Measurements from ENCODE around the gene PDZD7. TPM values are rescaled to one million over a fixed set of nuclear protein-coding genes. Genes with fewer than 3 reads are reported as not detected.
A peak's percentile ranks its signal among the peaks of the same experiment; 100 is the strongest.

The PDZD7 gene
- total RNA-seq, 1 donor from 2014 or later = 0.27 TPM

DNA sequence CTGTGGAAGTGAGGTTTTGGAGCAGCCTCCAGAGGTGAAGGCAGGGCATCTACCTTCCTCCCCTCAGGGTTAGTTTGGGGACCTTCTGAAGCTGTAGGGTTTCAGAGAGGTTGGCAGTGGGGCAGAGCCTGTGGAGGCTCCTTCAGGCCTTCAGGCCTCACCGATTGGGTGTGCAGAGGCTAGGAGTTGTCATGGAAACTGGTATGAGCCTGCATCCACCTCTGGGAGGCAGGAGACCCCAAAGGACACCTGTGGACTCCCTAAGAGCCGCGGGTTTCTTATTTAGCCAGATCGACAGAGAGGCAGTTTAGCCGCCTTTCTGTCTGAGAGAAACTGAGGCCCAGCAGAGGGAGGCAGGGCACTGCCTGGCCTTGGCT is 29.3 kb downstream of the PDZD7 start:
- no peak for TF ChIP-seq CTCF (IDR thresholded peaks at IDR 0.05; ENCODE audit: borderline replicate concordance)
- Histone ChIP-seq H3K4me3 (peak overlapping the region; percentile 96), H3K27ac (replicated peaks) (peak overlapping the region; percentile 100), H3K4me1 (peaks cover 95% of the 10 kb centered on the region), H3K27me3 (ENCODE audit: low read depth) (no peaks in the 10 kb centered on the region), H3K36me3 (peaks cover 41% of the 10 kb centered on the region), H3K9me3 (replicated peaks) (no peaks in the 10 kb centered on the region)
- no peak for DNase-seq
- intact Hi-C loops (cut with micrococcal nuclease) = no loop called here

- peak; percentile 91 for DNase-seq
- H3K36me3 ChIP-seq = peaks cover 36% of the 10 kb centered on the region
- TF ChIP-seq CTCF (IDR thresholded peaks at IDR 0.05; ENCODE audit: borderline replicate concordance) = no peak
- intact Hi-C loops (cut with micrococcal nuclease) = no loop called here
- peak overlapping the region; percentile 96 for H3K4me3 ChIP-seq
- H3K27ac ChIP-seq (replicated peaks) = peak overlapping the region; percentile 100
- no peaks in the 10 kb centered on the region for H3K27me3 ChIP-seq (ENCODE audit: low read depth)
- H3K9me3 ChIP-seq (replicated peaks) = no peaks in the 10 kb centered on the region
- peaks cover 95% of the 10 kb centered on the region for H3K4me1 ChIP-seq
These were observed 29.8 kb downstream of the PDZD7 start for GRCh38 chr10:101000915-101001658.

- no peak for TF ChIP-seq CTCF (IDR thresholded peaks at IDR 0.05; ENCODE audit: borderline replicate concordance)
- no peak for DNase-seq
- H3K36me3 ChIP-seq = peaks cover 28% of the 10 kb centered on the region
- intact Hi-C loops (cut with micrococcal nuclease) = no loop called here
- H3K27me3 ChIP-seq (ENCODE audit: low read depth) = no peaks in the 10 kb centered on the region
- peaks cover 89% of the 10 kb centered on the region for H3K4me1 ChIP-seq
- peak overlapping the region; percentile 100 for H3K27ac ChIP-seq (replicated peaks)
- no peaks in the 10 kb centered on the region for H3K9me3 ChIP-seq (replicated peaks)
- peak overlapping the region; percentile 96 for H3K4me3 ChIP-seq
These were observed 30.6 kb downstream of the PDZD7 start for GRCh38 chr10:101000127-101000914.

DNA sequence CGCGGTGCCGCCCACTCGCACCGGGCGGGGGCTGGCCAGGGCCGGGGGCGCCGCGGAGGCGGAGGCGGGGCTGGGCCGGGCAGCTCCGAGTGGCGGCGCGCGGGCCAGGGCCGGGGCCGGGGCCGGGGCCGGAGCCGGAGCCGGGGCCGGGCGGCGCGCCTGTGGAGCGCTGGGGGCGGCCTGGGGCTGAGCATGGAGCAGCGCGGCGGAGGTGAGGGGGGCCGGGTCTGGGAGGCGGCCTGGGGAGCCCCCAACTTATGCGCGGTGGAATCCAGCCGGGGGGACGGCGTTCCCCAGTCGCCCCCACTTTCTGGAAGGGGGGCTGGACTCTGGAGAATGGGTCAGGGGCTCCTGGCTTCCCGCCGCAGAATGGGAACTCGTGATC is 31.2 kb downstream of the PDZD7 start, which contains the start of gene LZTS2:
Gene LZTS2, plus strand, starts transcription at position 67 of the 385 bp plus-strand sequence. CDS start 2,731 bp downstream, outside the sequence.
- intact Hi-C loops (cut with micrococcal nuclease) = no loop called here
- Histone ChIP-seq H3K9me3 (replicated peaks) (no peaks in the 10 kb centered on the region), H3K27me3 (ENCODE audit: low read depth) (no peaks in the 10 kb centered on the region), H3K4me3 (peak within 1 kb of the TSS; percentile 96), H3K4me1 (peaks cover 83% of the 10 kb centered on the region), H3K36me3 (peaks cover 22% of the 10 kb centered on the region), H3K27ac (replicated peaks) (peak within 1 kb of the TSS; percentile 100)
- no peak for TF ChIP-seq CTCF (IDR thresholded peaks at IDR 0.05; ENCODE audit: borderline replicate concordance)
- DNase-seq = no peak

- Histone ChIP-seq H3K4me1 (peaks cover 77% of the 10 kb centered on the region), H3K27ac (replicated peaks) (peak overlapping the region; percentile 100), H3K4me3 (peak overlapping the region; percentile 96), H3K27me3 (ENCODE audit: low read depth) (no peaks in the 10 kb centered on the region), H3K9me3 (replicated peaks) (no peaks in the 10 kb centered on the region), H3K36me3 (peaks cover 18% of the 10 kb centered on the region)
- DNase-seq = peak; percentile 84
- TF ChIP-seq CTCF (IDR thresholded peaks at IDR 0.05; ENCODE audit: borderline replicate concordance) = peak; percentile 99
- intact Hi-C loops (cut with micrococcal nuclease) = no loop called here
These were observed 31.8 kb downstream of the PDZD7 start for GRCh38 chr10:100998991-100999741.
